ENCODE measurements around the gene BCL7A. TPM values are rescaled to one million over a fixed set of nuclear protein-coding genes. Genes with fewer than 3 reads are reported as not detected.

The BCL7A gene
- total and polyA plus RNA-seq, 9 of the 15 experiments (the other 6 are each of a cell fraction or from before 2014, with no cell fraction given) = 0.25 to 21.9 (median 14.9) TPM

DNA sequence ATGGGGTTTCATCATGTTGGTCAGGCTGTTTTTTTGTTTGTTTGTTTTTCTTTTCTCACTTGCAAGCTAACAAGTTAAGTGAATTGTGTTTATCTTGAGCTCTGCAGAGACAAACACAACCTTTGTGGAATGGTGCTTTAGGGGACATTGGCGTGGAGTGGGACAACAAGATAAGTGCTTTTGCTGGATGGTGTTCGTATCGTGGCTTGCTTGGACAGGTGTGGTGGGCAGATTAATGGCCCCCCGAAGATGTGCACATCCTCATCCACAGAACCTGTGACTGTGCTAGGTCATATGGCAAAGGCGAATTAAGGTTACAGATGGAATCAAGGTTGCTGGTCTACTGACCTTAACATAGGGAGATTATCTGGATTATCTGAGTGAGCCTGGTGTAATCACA is 63.9 kb downstream of the BCL7A start (continued):
- TF ChIP-seq EP300 (IDR thresholded peaks at IDR 0.05; ENCODE audit: low read length) (peak; percentile 56; the same call in 1 of the 2 replicates), TEAD4 (IDR thresholded peaks at IDR 0.05; ENCODE audit: low read length) (peak; percentile 77), TEAD4 (CRISPR knock-in tag; IDR thresholded peaks at IDR 0.05; ENCODE audit: borderline replicate concordance) (no peak), NCOA1 (IDR thresholded peaks at IDR 0.05; ENCODE audit: low read depth) (peak; percentile 34; the same call in 1 of the 2 replicates), PYGO2 (tag; IDR thresholded peaks at IDR 0.05) (no peak), CREM (IDR thresholded peaks at IDR 0.05; ENCODE audit: low read depth) (no peak), OTX1 (CRISPR knock-in tag; IDR thresholded peaks at IDR 0.05) (no peak), ZNF274 (IDR thresholded peaks at IDR 0.05; ENCODE audit: borderline replicate concordance, low read depth, low read length) (no peak), NR2C1 (IDR thresholded peaks at IDR 0.05) (no peak), NR2C1 (tag; IDR thresholded peaks at IDR 0.05) (peak; percentile 40; the same call in 1 of the 2 replicates), L3MBTL2 (IDR thresholded peaks at IDR 0.05) (no peak), ZNF124 (CRISPR knock-in tag; IDR thresholded peaks at IDR 0.05) (no peak), FOXP1 (CRISPR knock-in tag; IDR thresholded peaks at IDR 0.05) (no peak), SMARCA4 (IDR thresholded peaks at IDR 0.05) (no peak; the same call in 1 of the 2 replicates), TAL1 (IDR thresholded peaks at IDR 0.05) (peak; percentile 89), EZH2 (IDR thresholded peaks at IDR 0.05; ENCODE audit: borderline replicate concordance, low read depth, low read length) (no peak), CBFA2T3 (IDR thresholded peaks at IDR 0.05) (peak; percentile 90), HIVEP1 (CRISPR knock-in tag; IDR thresholded peaks at IDR 0.05) (no peak), ARID1B (IDR thresholded peaks at IDR 0.05) (peak; percentile 87)
- TF ChIP-seq, protein P1, sequence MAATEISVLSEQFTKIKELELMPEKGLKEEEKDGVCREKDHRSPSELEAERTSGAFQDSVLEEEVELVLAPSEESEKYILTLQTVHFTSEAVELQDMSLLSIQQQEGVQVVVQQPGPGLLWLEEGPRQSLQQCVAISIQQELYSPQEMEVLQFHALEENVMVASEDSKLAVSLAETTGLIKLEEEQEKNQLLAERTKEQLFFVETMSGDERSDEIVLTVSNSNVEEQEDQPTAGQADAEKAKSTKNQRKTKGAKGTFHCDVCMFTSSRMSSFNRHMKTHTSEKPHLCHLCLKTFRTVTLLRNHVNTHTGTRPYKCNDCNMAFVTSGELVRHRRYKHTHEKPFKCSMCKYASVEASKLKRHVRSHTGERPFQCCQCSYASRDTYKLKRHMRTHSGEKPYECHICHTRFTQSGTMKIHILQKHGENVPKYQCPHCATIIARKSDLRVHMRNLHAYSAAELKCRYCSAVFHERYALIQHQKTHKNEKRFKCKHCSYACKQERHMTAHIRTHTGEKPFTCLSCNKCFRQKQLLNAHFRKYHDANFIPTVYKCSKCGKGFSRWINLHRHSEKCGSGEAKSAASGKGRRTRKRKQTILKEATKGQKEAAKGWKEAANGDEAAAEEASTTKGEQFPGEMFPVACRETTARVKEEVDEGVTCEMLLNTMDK (IDR thresholded peaks at IDR 0.05; ENCODE audit: borderline replicate concordance, insufficient read depth, low read depth, low read length, poor library complexity, severe bottlenecking) = no peak
- TF ChIP-seq, protein P2, sequence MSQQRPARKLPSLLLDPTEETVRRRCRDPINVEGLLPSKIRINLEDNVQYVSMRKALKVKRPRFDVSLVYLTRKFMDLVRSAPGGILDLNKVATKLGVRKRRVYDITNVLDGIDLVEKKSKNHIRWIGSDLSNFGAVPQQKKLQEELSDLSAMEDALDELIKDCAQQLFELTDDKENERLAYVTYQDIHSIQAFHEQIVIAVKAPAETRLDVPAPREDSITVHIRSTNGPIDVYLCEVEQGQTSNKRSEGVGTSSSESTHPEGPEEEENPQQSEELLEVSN (IDR thresholded peaks at IDR 0.05; ENCODE audit: borderline replicate concordance in 1 of 2, extremely low read depth in 1 of 2, insufficient read depth in 1 of 2, insufficient read length in 1 of 2, low read depth in 1 of 2, low read length in 1 of 2, poor library complexity in 1 of 2, severe bottlenecking in 1 of 2) = no peak
- TF ChIP-seq, protein P3, sequence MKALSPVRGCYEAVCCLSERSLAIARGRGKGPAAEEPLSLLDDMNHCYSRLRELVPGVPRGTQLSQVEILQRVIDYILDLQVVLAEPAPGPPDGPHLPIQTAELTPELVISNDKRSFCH (CRISPR knock-in tag; IDR thresholded peaks at IDR 0.05) = no peak
- TF ChIP-seq, protein P3 (tag; IDR thresholded peaks at IDR 0.05) = peak; percentile 61; the same call in 1 of the 2 replicates
- TF ChIP-seq, protein P4, sequence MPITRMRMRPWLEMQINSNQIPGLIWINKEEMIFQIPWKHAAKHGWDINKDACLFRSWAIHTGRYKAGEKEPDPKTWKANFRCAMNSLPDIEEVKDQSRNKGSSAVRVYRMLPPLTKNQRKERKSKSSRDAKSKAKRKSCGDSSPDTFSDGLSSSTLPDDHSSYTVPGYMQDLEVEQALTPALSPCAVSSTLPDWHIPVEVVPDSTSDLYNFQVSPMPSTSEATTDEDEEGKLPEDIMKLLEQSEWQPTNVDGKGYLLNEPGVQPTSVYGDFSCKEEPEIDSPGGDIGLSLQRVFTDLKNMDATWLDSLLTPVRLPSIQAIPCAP (CRISPR knock-in tag; IDR thresholded peaks at IDR 0.05; ENCODE audit: borderline replicate concordance) = no peak
